WTC11 (cell line): ENCODE results near the gene VPS4B. TPM values are rescaled to one million over a fixed set of nuclear protein-coding genes. Genes with fewer than 3 reads are reported as not detected.

Source experiments
- ATAC-seq: fragments of 200-7000 bp; cut with Tn5 transposase; 2 replicates; pipeline ENCODE4 v1.10.0; 2021; ENCODE audit warnings: mild to moderate bottlenecking, moderate library complexity
- CTCF ChIA-PET: fragments of 300-600 bp; sonication (Branson Sonifier 250); formaldehyde crosslinking; loops from one replicate; lab custom pipeline; 2021; ENCODE audit warnings: antibody characterized with exemption; lab: Charles Lee
- POLR2A ChIA-PET: fragments of 350-600 bp; sonication (Branson Sonifier 250); formaldehyde crosslinking; loops from one replicate; lab custom pipeline; 2021; ENCODE audit warnings: antibody characterized with exemption; lab: Charles Lee
- DNase-seq: peaks from one replicate; pipeline ENCODE4 v3.0.0; 2021; ENCODE audit warnings: low spot score
- H3K27ac Mint-ChIP-seq: 2 replicates; pipeline ENCODE4 v1.8.0; 2021; ENCODE audit warnings: mixed read lengths
- H3K27me3 Mint-ChIP-seq: 2 replicates; pipeline ENCODE4 v1.8.0; 2021; ENCODE audit warnings: low read depth, mild to moderate bottlenecking, moderate library complexity, mixed read lengths
- H3K36me3 Mint-ChIP-seq: 2 replicates; pipeline ENCODE4 v1.8.0; 2021; ENCODE audit warnings: mixed read lengths
- H3K4me1 Mint-ChIP-seq: 2 replicates; pipeline ENCODE4 v1.8.0; 2022; ENCODE audit warnings: mixed read lengths
- H3K4me3 Mint-ChIP-seq: 2 replicates; pipeline ENCODE4 v1.8.0; 2021; ENCODE audit warnings: mild to moderate bottlenecking, moderate library complexity, mixed read lengths
- H3K9me3 Mint-ChIP-seq: 2 replicates; pipeline ENCODE4 v1.8.0; 2021; ENCODE audit warnings: mixed read lengths
- ATF1 ChIP-seq: sonication (generic); formaldehyde crosslinking; IDR thresholded peaks from 2 replicates; pipeline ENCODE4 v1.8.1; 2023; ENCODE audit warnings: mild to moderate bottlenecking, moderate library complexity, missing genetic modification reagents
- FOXK1 ChIP-seq: sonication (generic); formaldehyde crosslinking; IDR thresholded peaks from 2 replicates; pipeline ENCODE4 v1.8.0; 2022; ENCODE audit warnings: mild to moderate bottlenecking, moderate library complexity, missing genetic modification reagents
- JAZF1 ChIP-seq: fragments of 250-450 bp; sonication (Bioruptor Pico); IDR thresholded peaks from 2 replicates; pipeline ENCODE4 v1.9.0; 2021; ENCODE audit warnings: moderate library complexity, mild to moderate bottlenecking, inconsistent platforms
- NFATC4 ChIP-seq: fragments of 250-450 bp; sonication (Bioruptor Pico); IDR thresholded peaks from 2 replicates; pipeline ENCODE4 v1.9.0; 2021; ENCODE audit warnings: mild to moderate bottlenecking
- NR2C2 ChIP-seq: sonication (generic); formaldehyde crosslinking; IDR thresholded peaks from 2 replicates; pipeline ENCODE4 v1.8.0; 2022; ENCODE audit warnings: mild to moderate bottlenecking, missing genetic modification reagents
- PRRX2 ChIP-seq: fragments of 250-450 bp; sonication (Bioruptor Pico); IDR thresholded peaks from 2 replicates; pipeline ENCODE4 v1.8.0; 2021; ENCODE audit warnings: mild to moderate bottlenecking
- SMAD4 ChIP-seq: sonication (generic); formaldehyde crosslinking; IDR thresholded peaks from 2 replicates; pipeline ENCODE4 v1.8.0; 2022; ENCODE audit warnings: mild to moderate bottlenecking, missing genetic modification reagents
- SP1 ChIP-seq: sonication (generic); formaldehyde crosslinking; conservative IDR thresholded peaks from 2 replicates; pipeline ENCODE4 v1.8.1; 2022; ENCODE audit warnings: missing genetic modification reagents
- TEAD1 ChIP-seq: sonication (generic); formaldehyde crosslinking; IDR thresholded peaks from 2 replicates; pipeline ENCODE4 v1.8.0; 2022; ENCODE audit warnings: mild to moderate bottlenecking, missing genetic modification reagents
- ZNF121 ChIP-seq: sonication (generic); formaldehyde crosslinking; IDR thresholded peaks from 2 replicates; pipeline ENCODE4 v1.8.0; 2023; ENCODE audit warnings: missing genetic modification reagents
- ZNF423 ChIP-seq: fragments of 250-450 bp; sonication (Bioruptor Pico); IDR thresholded peaks from 2 replicates; pipeline ENCODE4 v2.1.2; 2022; ENCODE audit warnings: mild to moderate bottlenecking, moderate library complexity
- total RNA-seq: library from RNA; stranded (reverse); gene quantifications from 3 replicates; pipeline ENCODE4 v1.2.3, GENCODE V29; 2021
- TF ChIP-seq, protein P1 (sequence below): fragments of 200-600 bp; IDR thresholded peaks from 2 replicates; pipeline ENCODE4 v1.8.0; 2022; ENCODE audit warnings: antibody characterized with exemption
- TF ChIP-seq, protein P2 (sequence below): fragments of 250-450 bp; sonication (Bioruptor Pico); IDR thresholded peaks from 2 replicates; pipeline ENCODE4 v1.9.0; 2021; ENCODE audit warnings: mild to moderate bottlenecking
- TF ChIP-seq, protein P3 (sequence below): sonication (generic); formaldehyde crosslinking; IDR thresholded peaks from 2 replicates; pipeline ENCODE4 v1.8.0; 2022; ENCODE audit warnings: mild to moderate bottlenecking, missing genetic modification reagents
- TF ChIP-seq, protein P4 (sequence below): sonication (generic); formaldehyde crosslinking; IDR thresholded peaks from 2 replicates; pipeline ENCODE4 v1.8.1; 2022; ENCODE audit warnings: mild to moderate bottlenecking, missing genetic modification reagents, moderate library complexity, borderline replicate concordance
- TF ChIP-seq, protein P5 (sequence below): fragments of 250-450 bp; sonication (Bioruptor Pico); IDR thresholded peaks from 2 replicates; pipeline ENCODE4 v1.9.0; 2021; ENCODE audit warnings: mild to moderate bottlenecking, borderline replicate concordance
- TF ChIP-seq, protein P6 (sequence below): sonication (generic); formaldehyde crosslinking; IDR thresholded peaks from 2 replicates; pipeline ENCODE4 v1.8.0; 2023; ENCODE audit warnings: missing genetic modification reagents
- TF ChIP-seq, protein P7 (sequence below): sonication (generic); formaldehyde crosslinking; IDR thresholded peaks from 2 replicates; pipeline ENCODE4 v1.8.1; 2023; ENCODE audit warnings: mild to moderate bottlenecking, missing genetic modification reagents, moderate library complexity
- TF ChIP-seq, protein P8 (sequence below): fragments of 250-450 bp; sonication (Bioruptor Pico); IDR thresholded peaks from 2 replicates; pipeline ENCODE4 v1.8.0; 2021; ENCODE audit warnings: mild to moderate bottlenecking

The VPS4B gene
- total RNA-seq, 1 experiment from 2014 or later, result 37.8 TPM

DNA sequence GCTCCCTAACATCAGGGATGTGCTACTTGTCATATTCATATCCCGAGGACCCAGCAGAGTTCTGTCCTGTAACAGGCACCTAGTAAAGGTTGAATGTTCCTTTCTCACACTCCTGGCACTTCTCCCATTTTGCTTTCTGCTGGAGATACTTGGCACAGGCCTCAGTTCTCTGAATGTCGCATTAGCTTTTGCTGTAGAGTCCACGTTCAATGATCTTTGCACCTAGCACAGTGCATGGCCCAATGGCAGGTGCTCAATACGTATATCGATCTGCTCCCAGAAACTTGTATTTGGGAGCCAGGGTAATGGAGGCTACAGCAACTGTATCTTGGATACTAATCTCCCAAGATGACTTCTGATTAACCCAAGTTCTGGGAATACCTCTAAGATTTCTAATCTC lies 24.8 kb upstream of the VPS4B start (continued):
- TF ChIP-seq, protein P1, sequence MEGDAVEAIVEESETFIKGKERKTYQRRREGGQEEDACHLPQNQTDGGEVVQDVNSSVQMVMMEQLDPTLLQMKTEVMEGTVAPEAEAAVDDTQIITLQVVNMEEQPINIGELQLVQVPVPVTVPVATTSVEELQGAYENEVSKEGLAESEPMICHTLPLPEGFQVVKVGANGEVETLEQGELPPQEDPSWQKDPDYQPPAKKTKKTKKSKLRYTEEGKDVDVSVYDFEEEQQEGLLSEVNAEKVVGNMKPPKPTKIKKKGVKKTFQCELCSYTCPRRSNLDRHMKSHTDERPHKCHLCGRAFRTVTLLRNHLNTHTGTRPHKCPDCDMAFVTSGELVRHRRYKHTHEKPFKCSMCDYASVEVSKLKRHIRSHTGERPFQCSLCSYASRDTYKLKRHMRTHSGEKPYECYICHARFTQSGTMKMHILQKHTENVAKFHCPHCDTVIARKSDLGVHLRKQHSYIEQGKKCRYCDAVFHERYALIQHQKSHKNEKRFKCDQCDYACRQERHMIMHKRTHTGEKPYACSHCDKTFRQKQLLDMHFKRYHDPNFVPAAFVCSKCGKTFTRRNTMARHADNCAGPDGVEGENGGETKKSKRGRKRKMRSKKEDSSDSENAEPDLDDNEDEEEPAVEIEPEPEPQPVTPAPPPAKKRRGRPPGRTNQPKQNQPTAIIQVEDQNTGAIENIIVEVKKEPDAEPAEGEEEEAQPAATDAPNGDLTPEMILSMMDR, result no peak
- no peak for TF ChIP-seq ATF1 (CRISPR knock-in tag)
- TF ChIP-seq PRRX2, result no peak
- no peak for TF ChIP-seq TEAD1 (CRISPR knock-in tag)

DNA sequence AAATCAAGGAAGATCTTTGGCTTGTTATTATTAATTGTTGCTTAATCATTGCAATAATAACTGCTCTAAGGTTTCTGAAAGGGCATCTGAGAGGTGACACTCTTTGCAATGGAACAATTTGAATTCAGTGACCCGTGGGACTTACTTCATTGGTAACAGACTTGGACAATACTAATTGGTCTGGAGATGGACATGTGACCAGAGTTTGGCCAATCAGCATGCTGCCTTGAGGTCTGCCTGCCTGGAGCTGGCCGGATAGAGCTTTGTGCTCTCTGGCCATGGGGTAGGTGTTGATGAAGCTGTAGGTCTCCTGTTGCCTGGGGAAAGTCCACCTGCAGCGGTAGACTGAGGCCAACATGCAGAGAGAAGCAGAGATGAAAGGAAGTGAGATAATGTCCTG lies 24.0 kb upstream of the VPS4B start:
- TF ChIP-seq SP1 (CRISPR knock-in tag) (no peak), FOXK1 (CRISPR knock-in tag) (no peak), ZNF121 (CRISPR knock-in tag) (no peak), PRRX2 (no peak), NFATC4 (CRISPR knock-in tag) (no peak), SMAD4 (CRISPR knock-in tag) (no peak), JAZF1 (CRISPR knock-in tag) (no peak), NR2C2 (CRISPR knock-in tag) (no peak), ZNF423 (no peak)
- TF ChIP-seq, protein P2, sequence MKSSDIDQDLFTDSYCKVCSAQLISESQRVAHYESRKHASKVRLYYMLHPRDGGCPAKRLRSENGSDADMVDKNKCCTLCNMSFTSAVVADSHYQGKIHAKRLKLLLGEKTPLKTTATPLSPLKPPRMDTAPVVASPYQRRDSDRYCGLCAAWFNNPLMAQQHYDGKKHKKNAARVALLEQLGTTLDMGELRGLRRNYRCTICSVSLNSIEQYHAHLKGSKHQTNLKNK, result no peak
- TF ChIP-seq, protein P3, sequence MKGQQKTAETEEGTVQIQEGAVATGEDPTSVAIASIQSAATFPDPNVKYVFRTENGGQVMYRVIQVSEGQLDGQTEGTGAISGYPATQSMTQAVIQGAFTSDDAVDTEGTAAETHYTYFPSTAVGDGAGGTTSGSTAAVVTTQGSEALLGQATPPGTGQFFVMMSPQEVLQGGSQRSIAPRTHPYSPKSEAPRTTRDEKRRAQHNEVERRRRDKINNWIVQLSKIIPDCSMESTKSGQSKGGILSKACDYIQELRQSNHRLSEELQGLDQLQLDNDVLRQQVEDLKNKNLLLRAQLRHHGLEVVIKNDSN (CRISPR knock-in tag), result peak; percentile 63
- TF ChIP-seq, protein P4, sequence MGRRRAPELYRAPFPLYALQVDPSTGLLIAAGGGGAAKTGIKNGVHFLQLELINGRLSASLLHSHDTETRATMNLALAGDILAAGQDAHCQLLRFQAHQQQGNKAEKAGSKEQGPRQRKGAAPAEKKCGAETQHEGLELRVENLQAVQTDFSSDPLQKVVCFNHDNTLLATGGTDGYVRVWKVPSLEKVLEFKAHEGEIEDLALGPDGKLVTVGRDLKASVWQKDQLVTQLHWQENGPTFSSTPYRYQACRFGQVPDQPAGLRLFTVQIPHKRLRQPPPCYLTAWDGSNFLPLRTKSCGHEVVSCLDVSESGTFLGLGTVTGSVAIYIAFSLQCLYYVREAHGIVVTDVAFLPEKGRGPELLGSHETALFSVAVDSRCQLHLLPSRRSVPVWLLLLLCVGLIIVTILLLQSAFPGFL (CRISPR knock-in tag), result no peak
- TF ChIP-seq, protein P5, sequence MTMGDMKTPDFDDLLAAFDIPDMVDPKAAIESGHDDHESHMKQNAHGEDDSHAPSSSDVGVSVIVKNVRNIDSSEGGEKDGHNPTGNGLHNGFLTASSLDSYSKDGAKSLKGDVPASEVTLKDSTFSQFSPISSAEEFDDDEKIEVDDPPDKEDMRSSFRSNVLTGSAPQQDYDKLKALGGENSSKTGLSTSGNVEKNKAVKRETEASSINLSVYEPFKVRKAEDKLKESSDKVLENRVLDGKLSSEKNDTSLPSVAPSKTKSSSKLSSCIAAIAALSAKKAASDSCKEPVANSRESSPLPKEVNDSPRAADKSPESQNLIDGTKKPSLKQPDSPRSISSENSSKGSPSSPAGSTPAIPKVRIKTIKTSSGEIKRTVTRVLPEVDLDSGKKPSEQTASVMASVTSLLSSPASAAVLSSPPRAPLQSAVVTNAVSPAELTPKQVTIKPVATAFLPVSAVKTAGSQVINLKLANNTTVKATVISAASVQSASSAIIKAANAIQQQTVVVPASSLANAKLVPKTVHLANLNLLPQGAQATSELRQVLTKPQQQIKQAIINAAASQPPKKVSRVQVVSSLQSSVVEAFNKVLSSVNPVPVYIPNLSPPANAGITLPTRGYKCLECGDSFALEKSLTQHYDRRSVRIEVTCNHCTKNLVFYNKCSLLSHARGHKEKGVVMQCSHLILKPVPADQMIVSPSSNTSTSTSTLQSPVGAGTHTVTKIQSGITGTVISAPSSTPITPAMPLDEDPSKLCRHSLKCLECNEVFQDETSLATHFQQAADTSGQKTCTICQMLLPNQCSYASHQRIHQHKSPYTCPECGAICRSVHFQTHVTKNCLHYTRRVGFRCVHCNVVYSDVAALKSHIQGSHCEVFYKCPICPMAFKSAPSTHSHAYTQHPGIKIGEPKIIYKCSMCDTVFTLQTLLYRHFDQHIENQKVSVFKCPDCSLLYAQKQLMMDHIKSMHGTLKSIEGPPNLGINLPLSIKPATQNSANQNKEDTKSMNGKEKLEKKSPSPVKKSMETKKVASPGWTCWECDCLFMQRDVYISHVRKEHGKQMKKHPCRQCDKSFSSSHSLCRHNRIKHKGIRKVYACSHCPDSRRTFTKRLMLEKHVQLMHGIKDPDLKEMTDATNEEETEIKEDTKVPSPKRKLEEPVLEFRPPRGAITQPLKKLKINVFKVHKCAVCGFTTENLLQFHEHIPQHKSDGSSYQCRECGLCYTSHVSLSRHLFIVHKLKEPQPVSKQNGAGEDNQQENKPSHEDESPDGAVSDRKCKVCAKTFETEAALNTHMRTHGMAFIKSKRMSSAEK (CRISPR knock-in tag), result no peak
- TF ChIP-seq, protein P6, sequence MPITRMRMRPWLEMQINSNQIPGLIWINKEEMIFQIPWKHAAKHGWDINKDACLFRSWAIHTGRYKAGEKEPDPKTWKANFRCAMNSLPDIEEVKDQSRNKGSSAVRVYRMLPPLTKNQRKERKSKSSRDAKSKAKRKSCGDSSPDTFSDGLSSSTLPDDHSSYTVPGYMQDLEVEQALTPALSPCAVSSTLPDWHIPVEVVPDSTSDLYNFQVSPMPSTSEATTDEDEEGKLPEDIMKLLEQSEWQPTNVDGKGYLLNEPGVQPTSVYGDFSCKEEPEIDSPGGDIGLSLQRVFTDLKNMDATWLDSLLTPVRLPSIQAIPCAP (CRISPR knock-in tag), result no peak
- TF ChIP-seq, protein P7, sequence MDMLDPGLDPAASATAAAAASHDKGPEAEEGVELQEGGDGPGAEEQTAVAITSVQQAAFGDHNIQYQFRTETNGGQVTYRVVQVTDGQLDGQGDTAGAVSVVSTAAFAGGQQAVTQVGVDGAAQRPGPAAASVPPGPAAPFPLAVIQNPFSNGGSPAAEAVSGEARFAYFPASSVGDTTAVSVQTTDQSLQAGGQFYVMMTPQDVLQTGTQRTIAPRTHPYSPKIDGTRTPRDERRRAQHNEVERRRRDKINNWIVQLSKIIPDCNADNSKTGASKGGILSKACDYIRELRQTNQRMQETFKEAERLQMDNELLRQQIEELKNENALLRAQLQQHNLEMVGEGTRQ (CRISPR knock-in tag), result peak; percentile 53
- TF ChIP-seq, protein P8, sequence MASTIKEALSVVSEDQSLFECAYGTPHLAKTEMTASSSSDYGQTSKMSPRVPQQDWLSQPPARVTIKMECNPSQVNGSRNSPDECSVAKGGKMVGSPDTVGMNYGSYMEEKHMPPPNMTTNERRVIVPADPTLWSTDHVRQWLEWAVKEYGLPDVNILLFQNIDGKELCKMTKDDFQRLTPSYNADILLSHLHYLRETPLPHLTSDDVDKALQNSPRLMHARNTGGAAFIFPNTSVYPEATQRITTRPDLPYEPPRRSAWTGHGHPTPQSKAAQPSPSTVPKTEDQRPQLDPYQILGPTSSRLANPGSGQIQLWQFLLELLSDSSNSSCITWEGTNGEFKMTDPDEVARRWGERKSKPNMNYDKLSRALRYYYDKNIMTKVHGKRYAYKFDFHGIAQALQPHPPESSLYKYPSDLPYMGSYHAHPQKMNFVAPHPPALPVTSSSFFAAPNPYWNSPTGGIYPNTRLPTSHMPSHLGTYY (CRISPR knock-in tag), result no peak
- Mint-ChIP-seq H3K4me1 (no peaks in the 10 kb centered on the region), H3K9me3 (peaks cover 11% of the 10 kb centered on the region), H3K4me3 (no peak overlapping the region), H3K27ac (no peak overlapping the region), H3K36me3 (no peaks in the 10 kb centered on the region), H3K27me3 (no peaks in the 10 kb centered on the region)
- DNase-seq (no peak), ATAC-seq (no peak)
- CTCF ChIA-PET, result no interaction called here
- POLR2A ChIA-PET, result no interaction called here
